Left lung (tissue), 10 donors: ENCODE measurements around the gene TTLL1. TPM values are rescaled to one million over a fixed set of nuclear protein-coding genes. Genes with fewer than 3 reads are reported as not detected.
A peak's percentile ranks its signal among the peaks of the same experiment; 100 is the strongest.

Experiments used
- ATAC-seq: fragments of 200-7000 bp; cut with Tn5 transposase; one replicate; pipeline ENCODE4 v1.9.1; 2020; ENCODE audit warnings: moderate library complexity
- DNase-seq, 4 donors: peaks; one replicate each; pipeline ENCODE4 v3.0.0-alpha.2; 2013 to 2020
- H3K27ac ChIP-seq, 2 donors: fragments of 200-600 bp; sonication (generic) in 1 of 2; one replicate each; pipeline versions ENCODE4 v1.5.0 to v1.8.0; 2020 to 2021
- H3K27me3 ChIP-seq, 2 donors: fragments of 200-600 bp; sonication (generic) in 1 of 2; one replicate each; pipeline versions ENCODE4 v1.5.0 to v1.8.0; 2020 to 2021
- H3K36me3 ChIP-seq, 2 donors: fragments of 200-600 bp; sonication (generic) in 1 of 2; one replicate each; pipeline versions ENCODE4 v1.5.0 to v1.8.0; 2020 to 2021
- H3K4me1 ChIP-seq, 2 donors: fragments of 200-600 bp; one replicate each; pipeline ENCODE4 v1.8.0; 2021
- H3K4me3 ChIP-seq, 2 donors: fragments of 200-600 bp; sonication (generic) in 1 of 2; one replicate each; pipeline versions ENCODE4 v1.5.0 to v1.8.0; 2020 to 2021; ENCODE audit warnings: mild to moderate bottlenecking in 1 of 2
- H3K9me3 ChIP-seq, 2 donors: fragments of 200-600 bp; sonication (generic) in 1 of 2; one replicate each; pipeline versions ENCODE4 v1.5.0 to v1.8.0; 2020 to 2021
- intact Hi-C, 2 donors: fragments of 100-400 bp; cut with DNase I; formaldehyde crosslinking; loops; one replicate each; pipeline versions ENCODE4 v1.11.2 to v1.14.2; 2022
- polyA plus RNA-seq, 6 donors: library from polyadenylated mRNA; unstranded; fragments of 120-200 nt; gene quantifications; one replicate each; pipeline ENCODE4 v1.2.1, GENCODE V29; 2013; ENCODE audit not compliant: insufficient read length in 6 of 6
- total RNA-seq, 2 donors: library from RNA; stranded (reverse); fragmentation: NEBNext Ultra II Directional; extraction: Animal tissue kit (Norgen Biotek cat#: 25700); gene quantifications; one replicate each; pipeline ENCODE4 v1.2.1, GENCODE V29; 2021
- TF ChIP-seq, protein P1 (sequence below), 2 donors: fragments of 200-600 bp; sonication (generic) in 1 of 2; IDR thresholded peaks; one replicate each; pipeline versions ENCODE4 v1.5.0 to v1.8.0; 2021; ENCODE audit warnings: antibody characterized with exemption in 2 of 2
- donor health status: DM: no; HTN: yes; CAD: no.
- donor health status: DM: no; HTN: no; CAD: no.

The TTLL1 gene
- total and polyA plus RNA-seq, 8 donors = 5.3 to 19.1 (median 16.2) TPM

- DNase-seq (peak in 1 of 4 donors; percentile 82), ATAC-seq (peak; percentile 68)
- H3K4me1 ChIP-seq = peaks cover 0 to 39% of the 10 kb centered on the region in 2 donors
- no peaks in the 10 kb centered on the region for H3K27me3 ChIP-seq
- H3K36me3 ChIP-seq = peaks cover 0 to 32% of the 10 kb centered on the region in 2 donors
- no peaks in the 10 kb centered on the region for H3K9me3 ChIP-seq
- TF ChIP-seq, protein P1, sequence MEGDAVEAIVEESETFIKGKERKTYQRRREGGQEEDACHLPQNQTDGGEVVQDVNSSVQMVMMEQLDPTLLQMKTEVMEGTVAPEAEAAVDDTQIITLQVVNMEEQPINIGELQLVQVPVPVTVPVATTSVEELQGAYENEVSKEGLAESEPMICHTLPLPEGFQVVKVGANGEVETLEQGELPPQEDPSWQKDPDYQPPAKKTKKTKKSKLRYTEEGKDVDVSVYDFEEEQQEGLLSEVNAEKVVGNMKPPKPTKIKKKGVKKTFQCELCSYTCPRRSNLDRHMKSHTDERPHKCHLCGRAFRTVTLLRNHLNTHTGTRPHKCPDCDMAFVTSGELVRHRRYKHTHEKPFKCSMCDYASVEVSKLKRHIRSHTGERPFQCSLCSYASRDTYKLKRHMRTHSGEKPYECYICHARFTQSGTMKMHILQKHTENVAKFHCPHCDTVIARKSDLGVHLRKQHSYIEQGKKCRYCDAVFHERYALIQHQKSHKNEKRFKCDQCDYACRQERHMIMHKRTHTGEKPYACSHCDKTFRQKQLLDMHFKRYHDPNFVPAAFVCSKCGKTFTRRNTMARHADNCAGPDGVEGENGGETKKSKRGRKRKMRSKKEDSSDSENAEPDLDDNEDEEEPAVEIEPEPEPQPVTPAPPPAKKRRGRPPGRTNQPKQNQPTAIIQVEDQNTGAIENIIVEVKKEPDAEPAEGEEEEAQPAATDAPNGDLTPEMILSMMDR (IDR thresholded peaks at IDR 0.05) = no peak
- no peak overlapping the region for H3K4me3 ChIP-seq
- H3K27ac ChIP-seq = no peak overlapping the region
- intact Hi-C loops = no loop called here
Measured at GRCh38 chr22:43128928-43129424, 39.8 kb upstream of the TTLL1 start.

DNA sequence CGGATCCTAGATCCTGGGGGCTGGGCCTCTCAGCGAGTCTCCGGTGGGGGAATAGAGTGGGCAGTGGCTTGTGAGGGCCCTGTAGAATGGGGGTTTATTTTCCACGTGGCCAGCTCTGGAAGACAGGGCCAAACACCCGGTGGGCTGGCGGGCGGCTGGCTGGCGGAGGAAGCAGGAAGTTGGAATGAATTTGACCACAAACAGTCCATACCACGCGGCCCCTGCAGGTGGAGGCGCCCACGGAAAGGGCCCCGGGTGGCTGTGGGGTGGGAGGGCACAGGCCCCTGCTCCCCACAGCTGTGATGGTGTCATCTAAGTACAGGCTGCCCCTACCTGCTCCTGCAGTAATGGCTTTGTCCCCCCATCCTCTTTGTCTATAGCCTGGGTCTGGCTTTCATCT lies 38.9 kb upstream of the TTLL1 start:
- intact Hi-C loops = no loop called here
- H3K36me3 ChIP-seq = peaks cover 0 to 25% of the 10 kb centered on the region in 2 donors
- peaks cover 0 to 39% of the 10 kb centered on the region in 2 donors for H3K4me1 ChIP-seq
- H3K27ac ChIP-seq = no peak overlapping the region
- ATAC-seq (no peak), DNase-seq (no peak)
- no peak overlapping the region for H3K4me3 ChIP-seq
- no peaks in the 10 kb centered on the region for H3K27me3 ChIP-seq
- TF ChIP-seq, protein P1 (IDR thresholded peaks at IDR 0.05) = no peak
- H3K9me3 ChIP-seq = no peaks in the 10 kb centered on the region

GRCh38 chr22:43127166-43127908 lies 38.1 kb upstream of the TTLL1 start:
- H3K9me3 ChIP-seq = no peaks in the 10 kb centered on the region
- H3K36me3 ChIP-seq = peaks cover 0 to 18% of the 10 kb centered on the region in 2 donors
- TF ChIP-seq, protein P1 (IDR thresholded peaks at IDR 0.05) = no peak
- DNase-seq = no peak
- H3K4me1 ChIP-seq = peaks cover 0 to 43% of the 10 kb centered on the region in 2 donors
- no peak overlapping the region for H3K27ac ChIP-seq
- no peaks in the 10 kb centered on the region for H3K27me3 ChIP-seq
- ATAC-seq = peak; percentile 5
- no peak overlapping the region for H3K4me3 ChIP-seq
- intact Hi-C loops = no loop called here

- intact Hi-C loops = no loop called here
- peaks cover 0 to 11% of the 10 kb centered on the region in 2 donors for H3K36me3 ChIP-seq
- H3K4me3 ChIP-seq = no peak overlapping the region
- no peak overlapping the region for H3K27ac ChIP-seq
- no peaks in the 10 kb centered on the region for H3K9me3 ChIP-seq
- no peak for DNase-seq
- H3K4me1 ChIP-seq = peaks cover 0 to 49% of the 10 kb centered on the region in 2 donors
- ATAC-seq = peak; percentile 81
- H3K27me3 ChIP-seq = no peaks in the 10 kb centered on the region
- TF ChIP-seq, protein P1 (IDR thresholded peaks at IDR 0.05) = no peak
Measured at GRCh38 chr22:43126501-43127165, 37.4 kb upstream of the TTLL1 start.

- intact Hi-C loops = no loop called here
- H3K27me3 ChIP-seq = no peaks in the 10 kb centered on the region
- DNase-seq (no peak), ATAC-seq (no peak)
- H3K36me3 ChIP-seq = no peaks in the 10 kb centered on the region
- TF ChIP-seq, protein P1 (IDR thresholded peaks at IDR 0.05) = no peak
- no peaks in the 10 kb centered on the region for H3K9me3 ChIP-seq
- no peak overlapping the region for H3K27ac ChIP-seq
- H3K4me1 ChIP-seq = peaks cover 0 to 32% of the 10 kb centered on the region in 2 donors
- no peak overlapping the region for H3K4me3 ChIP-seq
Measured at GRCh38 chr22:43118953-43119458, 29.8 kb upstream of the TTLL1 start.
